Vagina (tissue), 2 donors: ENCODE data around the gene SPECC1L.
"Not testable (repeated sequence)": the region's sequence is repeated elsewhere in the genome, so short reads cannot be mapped to it uniquely, and the experiment has no call there.

Experiments
- CTCF ChIP-seq, 3 experiments: fragments of 450-650 bp in 2 of 3; fragments of 200-600 bp in 1 of 3; sonication (generic) in 1 of 3; IDR thresholded peaks; one replicate each; pipeline ENCODE4 v1.5.1; 2017 to 2019; ENCODE audit warnings: antibody characterized with exemption in 3 of 3, mild to moderate bottlenecking in 2 of 3, moderate library complexity in 2 of 3
- POLR2A ChIP-seq, 2 donors: fragments of 450-650 bp; IDR thresholded peaks; one replicate each; pipeline ENCODE4 v1.6.1; 2017; ENCODE audit warnings: antibody characterized with exemption in 2 of 2, mild to moderate bottlenecking in 2 of 2, moderate library complexity in 2 of 2

GRCh38 chr22:24248611-24249010 is 22.0 kb upstream of the SPECC1L start:
- TF ChIP-seq CTCF, POLR2A (IDR thresholded peaks at IDR 0.05): not testable (repeated sequence)
